H9 (cell line): Measurements from ENCODE around the gene ACTL8. TPM values are rescaled to one million over a fixed set of nuclear protein-coding genes. Genes with fewer than 3 reads are reported as not detected.
A peak's percentile ranks its signal among the peaks of the same experiment; 100 is the strongest.

Experiments
- DNase-seq: peaks from one replicate; pipeline ENCODE4 v3.0.0-alpha.2; 2017
- H2AFZ ChIP-seq: one replicate; pipeline ENCODE4 v1.6.1; 2013; ENCODE audit warnings: mild to moderate bottlenecking, low read length, control low read depth, moderate library complexity
- H2AK5ac ChIP-seq: 2 replicates; pipeline ENCODE4 v1.6.1; 2013; ENCODE audit warnings: low read length, control low read depth, mixed read lengths; ENCODE audit not compliant: insufficient read length
- H2BK120ac ChIP-seq: one replicate; pipeline ENCODE4 v1.6.1; 2013; ENCODE audit warnings: low read depth, mild to moderate bottlenecking, low read length, control low read depth, inconsistent platforms; ENCODE audit not compliant: poor library complexity, severe bottlenecking
- H2BK12ac ChIP-seq: 2 replicates; pipeline ENCODE4 v1.6.1; 2013; ENCODE audit warnings: low read length, control low read depth, mixed read lengths, low read depth; ENCODE audit not compliant: insufficient read length
- H2BK15ac ChIP-seq: 2 replicates; pipeline ENCODE4 v1.6.1; 2013; ENCODE audit warnings: low read depth, low read length, control low read depth
- H2BK20ac ChIP-seq: one replicate; pipeline ENCODE4 v1.6.1; 2013; ENCODE audit warnings: low read depth, mild to moderate bottlenecking, low read length, control low read depth, inconsistent platforms; ENCODE audit not compliant: poor library complexity, severe bottlenecking
- H2BK5ac ChIP-seq: 2 replicates; pipeline ENCODE4 v1.6.1; 2013; ENCODE audit warnings: low read length, control low read depth, mixed read lengths; ENCODE audit not compliant: insufficient read length
- H3K14ac ChIP-seq: 2 replicates; pipeline ENCODE4 v1.6.1; 2013; ENCODE audit warnings: low read length, control low read depth; ENCODE audit not compliant: insufficient read depth
- H3K18ac ChIP-seq: 2 replicates; pipeline ENCODE4 v1.6.1; 2013; ENCODE audit warnings: low read depth, mild to moderate bottlenecking, mixed read lengths, low read length, control low read depth; ENCODE audit not compliant: insufficient read length
- H3K23ac ChIP-seq: 2 replicates; pipeline ENCODE4 v1.6.1; 2013; ENCODE audit warnings: low read length, control low read depth, mixed read lengths, low read depth; ENCODE audit not compliant: insufficient read length
- H3K23me2 ChIP-seq: 2 replicates; pipeline ENCODE4 v1.6.1; 2013; ENCODE audit warnings: low read depth, mild to moderate bottlenecking, mixed read lengths, low read length, control low read depth; ENCODE audit not compliant: insufficient read length, poor library complexity, severe bottlenecking
- H3K27ac ChIP-seq: 2 replicates; pipeline ENCODE4 v1.5.1; 2013; ENCODE audit warnings: low read length, control low read depth, mixed read lengths, low read depth; ENCODE audit not compliant: insufficient read length
- H3K27me3 ChIP-seq: 2 replicates; pipeline ENCODE4 v1.6.1; 2013; ENCODE audit warnings: low read length, control low read depth, inconsistent platforms; ENCODE audit not compliant: insufficient read depth
- H3K4ac ChIP-seq: 2 replicates; pipeline ENCODE4 v1.6.1; 2013; ENCODE audit warnings: low read depth, mild to moderate bottlenecking, control low read depth, inconsistent platforms, low read length, moderate library complexity
- H3K4me1 ChIP-seq: 2 replicates; pipeline ENCODE4 v1.6.1; 2013; ENCODE audit warnings: low read length, control low read depth, inconsistent platforms; ENCODE audit not compliant: insufficient read depth
- H3K4me2 ChIP-seq: 2 replicates; pipeline ENCODE4 v1.6.1; 2013; ENCODE audit warnings: low read length, control low read depth, mixed read lengths; ENCODE audit not compliant: insufficient read length, insufficient read depth
- H3K56ac ChIP-seq: 2 replicates; pipeline ENCODE4 v1.6.1; 2013; ENCODE audit warnings: low read depth, mild to moderate bottlenecking, mixed read lengths, low read length, control low read depth; ENCODE audit not compliant: insufficient read length
- H3K79me1 ChIP-seq: 2 replicates; pipeline ENCODE4 v1.6.1; 2013; ENCODE audit warnings: low read depth, mild to moderate bottlenecking, moderate library complexity, low read length, control low read depth, inconsistent platforms; ENCODE audit not compliant: insufficient read depth, poor library complexity, severe bottlenecking
- H3K79me2 ChIP-seq: 2 replicates; pipeline ENCODE4 v1.6.1; 2013; ENCODE audit warnings: low read length, control low read depth, inconsistent platforms; ENCODE audit not compliant: insufficient read depth
- H3K9ac ChIP-seq: 2 replicates; pipeline ENCODE4 v1.6.1; 2013; ENCODE audit warnings: low read length, control low read depth, mixed read lengths; ENCODE audit not compliant: insufficient read length; ENCODE audit errors: extremely low read depth
- H3K9me3 ChIP-seq: one replicate; pipeline ENCODE4 v1.6.1; 2013; ENCODE audit warnings: low read depth, low read length, inconsistent platforms; ENCODE audit not compliant: control insufficient read depth
- H3T11ph ChIP-seq: one replicate; pipeline ENCODE4 v1.6.1; 2013; ENCODE audit warnings: mild to moderate bottlenecking, low read length, control low read depth, inconsistent platforms
- H4K20me1 ChIP-seq: one replicate; pipeline ENCODE4 v1.6.1; 2013; ENCODE audit not compliant: control insufficient read depth, insufficient read length, insufficient read depth
- H4K5ac ChIP-seq: 2 replicates; pipeline ENCODE4 v1.6.1; 2013; ENCODE audit warnings: low read depth, mild to moderate bottlenecking, mixed read lengths, low read length, control low read depth; ENCODE audit not compliant: insufficient read length
- H4K8ac ChIP-seq: replicated peaks from 2 replicates; pipeline ENCODE4 v1.6.1; 2013; ENCODE audit warnings: low read length, control low read depth, mixed read lengths, low read depth; ENCODE audit not compliant: insufficient read length
- H4K91ac ChIP-seq: 2 replicates; pipeline ENCODE4 v1.6.1; 2013; ENCODE audit warnings: low read depth, mild to moderate bottlenecking, moderate library complexity, mixed read lengths, low read length, control low read depth; ENCODE audit not compliant: insufficient read length
- H3K27ac Mint-ChIP-seq, 3 experiments: 2 replicates in 2 of 3; 3 replicates in 1 of 3; pipeline ENCODE4 v1.8.0; 2020 to 2021; ENCODE audit warnings: mixed read lengths in 3 of 3, mild to moderate bottlenecking in 1 of 3, moderate library complexity in 1 of 3
- H3K27me3 Mint-ChIP-seq: 2 replicates; pipeline ENCODE4 v1.8.0; 2021; ENCODE audit warnings: low read depth, mild to moderate bottlenecking, moderate library complexity, mixed read lengths
- H3K36me3 Mint-ChIP-seq, 3 experiments: 2 replicates in 2 of 3; 3 replicates in 1 of 3; pipeline ENCODE4 v1.8.0; 2020 to 2021; ENCODE audit warnings: low read depth in 3 of 3, mixed read lengths in 3 of 3; ENCODE audit not compliant: insufficient read depth in 1 of 3
- H3K4me1 Mint-ChIP-seq, 2 experiments: 2 replicates each; pipeline ENCODE4 v1.8.0; 2020; ENCODE audit warnings: mixed read lengths in 2 of 2
- H3K4me3 Mint-ChIP-seq, 2 experiments: 2 replicates in 1 of 2; 3 replicates in 1 of 2; pipeline ENCODE4 v1.8.0; 2020 to 2021; ENCODE audit warnings: mild to moderate bottlenecking in 2 of 2, mixed read lengths in 2 of 2, moderate library complexity in 1 of 2
- H3K9me3 Mint-ChIP-seq, 2 experiments: 2 replicates in 1 of 2; 3 replicates in 1 of 2; pipeline ENCODE4 v1.8.0; 2020; ENCODE audit warnings: mild to moderate bottlenecking in 2 of 2, mixed read lengths in 2 of 2, moderate library complexity in 1 of 2
- CTCF ChIP-seq: fragments of 200-600 bp; sonication (generic); conservative IDR thresholded peaks from 3 replicates; pipeline ENCODE4 v1.8.0; 2021; ENCODE audit warnings: antibody characterized with exemption, mild to moderate bottlenecking
- WGBS: extraction: QIAGEN DNeasy Blood & Tissue Kit; methylation state at CpG from one replicate; pipeline ENCODE4 v1.1.7; 2013; ENCODE audit warnings: missing lambda C conversion rate, low lambda C conversion rate, mixed read lengths; ENCODE audit not compliant: insufficient read length; ENCODE audit errors: extremely low coverage; 5-methylcytosine and 5-hydroxymethylcytosine counted together
- total RNA-seq: library from RNA; stranded (reverse); gene quantifications from 2 replicates; pipeline ENCODE4 v1.2.1, GENCODE V29; 2021

ACTL8 gene
- total RNA-seq, 1 experiment from 2014 or later, result not detected

- Mint-ChIP-seq H3K27me3 (peaks cover 2% of the 10 kb centered on the region), H3K9me3 (no peaks in the 10 kb centered on the region), H3K4me3 (no peak overlapping the region), H3K36me3 (no peaks in the 10 kb centered on the region), H3K4me1 (peaks cover 0 to 6% of the 10 kb centered on the region in 2 experiments; a peak in 1 of 4 replicates), H3K27ac (0 out of 7 replicates have a peak overlapping the region, but pooled peaks of 1 of the 3 experiments have one; percentile 34)
- H4K8ac ChIP-seq, result no peak overlapping the region
- no peak overlapping the region for H3K18ac ChIP-seq
- H3K27ac ChIP-seq, result no peak overlapping the region
- no peaks in the 10 kb centered on the region for H3K79me2 ChIP-seq
- H3T11ph ChIP-seq, result no peak overlapping the region
- no peaks in the 10 kb centered on the region for H4K20me1 ChIP-seq
- no peak overlapping the region for H4K5ac ChIP-seq
- H3K4ac ChIP-seq, result no peak overlapping the region
- no peaks in the 10 kb centered on the region for H3K79me1 ChIP-seq
- no peaks in the 10 kb centered on the region; the same call in 1 of the 2 replicates for H3K27me3 ChIP-seq
- no peaks in the 10 kb centered on the region for H3K4me1 ChIP-seq
- peak overlapping the region; percentile 25; the same call in 1 of the 2 replicates for H3K14ac ChIP-seq
- H3K9ac ChIP-seq, result no peak overlapping the region
- H3K9me3 ChIP-seq, result no peaks in the 10 kb centered on the region
- no peak overlapping the region for H2BK5ac ChIP-seq
- H3K23me2 ChIP-seq, result no peaks in the 10 kb centered on the region
- H3K23ac ChIP-seq, result no peak overlapping the region
- H3K4me2 ChIP-seq, result no peak overlapping the region
- H2BK15ac ChIP-seq, result no peak overlapping the region
- H2AFZ ChIP-seq, result no peak overlapping the region
- no peak for TF ChIP-seq CTCF
- no peak overlapping the region for H2AK5ac ChIP-seq
- WGBS, result no CpG with 5 or more reads among the region's 17 CpGs
- H2BK12ac ChIP-seq, result no peak overlapping the region
- H2BK120ac ChIP-seq, result no peak overlapping the region
- no peak overlapping the region for H4K91ac ChIP-seq
- DNase-seq, result peak; percentile 19
- H3K56ac ChIP-seq, result no peak overlapping the region
- no peak overlapping the region for H2BK20ac ChIP-seq
Measured at GRCh38 chr1:17819129-17819802, 64.1 kb downstream of the ACTL8 start.
